Muscle layer of colon (tissue), 2 donors: Measurements from ENCODE around the gene CCAR1.
A peak's percentile ranks its signal among the peaks of the same experiment; 100 is the strongest.
"Not testable (repeated sequence)": the region's sequence is repeated elsewhere in the genome, so short reads cannot be mapped to it uniquely, and the experiment has no call there.

Experiments
- H3K27ac ChIP-seq: one replicate; pipeline ENCODE4 v1.7.0; 2013; ENCODE audit warnings: low read depth, mild to moderate bottlenecking, low read length, moderate library complexity
- H3K27me3 ChIP-seq, 2 donors: one replicate each; pipeline ENCODE4 v1.7.0; 2013; ENCODE audit warnings: low read length in 2 of 2, mild to moderate bottlenecking in 2 of 2; ENCODE audit not compliant: insufficient read depth in 2 of 2, control insufficient read depth in 1 of 2
- H3K36me3 ChIP-seq: one replicate; pipeline ENCODE4 v1.7.0; 2013; ENCODE audit warnings: mild to moderate bottlenecking, low read length; ENCODE audit not compliant: insufficient read depth
- H3K4me1 ChIP-seq: one replicate; pipeline ENCODE4 v1.7.0; 2013; ENCODE audit warnings: mild to moderate bottlenecking, low read length; ENCODE audit not compliant: insufficient read depth
- H3K4me3 ChIP-seq, 2 donors: one replicate each; pipeline ENCODE4 v1.7.0; 2013; ENCODE audit warnings: low read length in 2 of 2, low read depth in 1 of 2, mild to moderate bottlenecking in 1 of 2, moderate library complexity in 1 of 2
- H3K9ac ChIP-seq: one replicate; pipeline ENCODE4 v1.7.0; 2013; ENCODE audit warnings: low read length
- H3K9me3 ChIP-seq: one replicate; pipeline ENCODE4 v1.7.0; 2013; ENCODE audit warnings: mild to moderate bottlenecking, low read length
- donor health status: abdominal sarcoma.
- donor health status: Adenocarcinoma of cecum.

CCAR1 gene, protein sequence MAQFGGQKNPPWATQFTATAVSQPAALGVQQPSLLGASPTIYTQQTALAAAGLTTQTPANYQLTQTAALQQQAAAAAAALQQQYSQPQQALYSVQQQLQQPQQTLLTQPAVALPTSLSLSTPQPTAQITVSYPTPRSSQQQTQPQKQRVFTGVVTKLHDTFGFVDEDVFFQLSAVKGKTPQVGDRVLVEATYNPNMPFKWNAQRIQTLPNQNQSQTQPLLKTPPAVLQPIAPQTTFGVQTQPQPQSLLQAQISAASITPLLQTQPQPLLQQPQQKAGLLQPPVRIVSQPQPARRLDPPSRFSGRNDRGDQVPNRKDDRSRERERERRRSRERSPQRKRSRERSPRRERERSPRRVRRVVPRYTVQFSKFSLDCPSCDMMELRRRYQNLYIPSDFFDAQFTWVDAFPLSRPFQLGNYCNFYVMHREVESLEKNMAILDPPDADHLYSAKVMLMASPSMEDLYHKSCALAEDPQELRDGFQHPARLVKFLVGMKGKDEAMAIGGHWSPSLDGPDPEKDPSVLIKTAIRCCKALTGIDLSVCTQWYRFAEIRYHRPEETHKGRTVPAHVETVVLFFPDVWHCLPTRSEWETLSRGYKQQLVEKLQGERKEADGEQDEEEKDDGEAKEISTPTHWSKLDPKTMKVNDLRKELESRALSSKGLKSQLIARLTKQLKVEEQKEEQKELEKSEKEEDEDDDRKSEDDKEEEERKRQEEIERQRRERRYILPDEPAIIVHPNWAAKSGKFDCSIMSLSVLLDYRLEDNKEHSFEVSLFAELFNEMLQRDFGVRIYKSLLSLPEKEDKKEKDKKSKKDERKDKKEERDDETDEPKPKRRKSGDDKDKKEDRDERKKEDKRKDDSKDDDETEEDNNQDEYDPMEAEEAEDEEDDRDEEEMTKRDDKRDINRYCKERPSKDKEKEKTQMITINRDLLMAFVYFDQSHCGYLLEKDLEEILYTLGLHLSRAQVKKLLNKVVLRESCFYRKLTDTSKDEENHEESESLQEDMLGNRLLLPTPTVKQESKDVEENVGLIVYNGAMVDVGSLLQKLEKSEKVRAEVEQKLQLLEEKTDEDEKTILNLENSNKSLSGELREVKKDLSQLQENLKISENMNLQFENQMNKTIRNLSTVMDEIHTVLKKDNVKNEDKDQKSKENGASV

GRCh38 chr10:68720793-68721672 is at the start of gene CCAR1:
CCAR1 (plus strand) TSS chr10:68721239; CDS start chr10:68722505, 1,266 bp downstream.
- Histone ChIP-seq H3K36me3 (peaks cover 6% of the 10 kb centered on the region), H3K9ac (peak within 1 kb of the TSS; percentile 8), H3K27me3 (no peaks in the 10 kb centered on the region), H3K4me3 (peak within 1 kb of the TSS; percentile 63 to 92), H3K4me1 (peaks cover 10% of the 10 kb centered on the region), H3K9me3 (no peaks in the 10 kb centered on the region), H3K27ac (peak within 1 kb of the TSS; percentile 66)

GRCh38 chr10:68684413-68684812 is 36.6 kb upstream of the CCAR1 start:
- no peaks in the 10 kb centered on the region for H3K9me3 ChIP-seq
- H3K9ac ChIP-seq: no peak overlapping the region
- no peaks in the 10 kb centered on the region for H3K4me1 ChIP-seq
- H3K27ac ChIP-seq: no peak overlapping the region
- no peaks in the 10 kb centered on the region for H3K27me3 ChIP-seq
- H3K36me3 ChIP-seq: peaks cover 14% of the 10 kb centered on the region
- H3K4me3 ChIP-seq: no peak overlapping the region

DNA sequence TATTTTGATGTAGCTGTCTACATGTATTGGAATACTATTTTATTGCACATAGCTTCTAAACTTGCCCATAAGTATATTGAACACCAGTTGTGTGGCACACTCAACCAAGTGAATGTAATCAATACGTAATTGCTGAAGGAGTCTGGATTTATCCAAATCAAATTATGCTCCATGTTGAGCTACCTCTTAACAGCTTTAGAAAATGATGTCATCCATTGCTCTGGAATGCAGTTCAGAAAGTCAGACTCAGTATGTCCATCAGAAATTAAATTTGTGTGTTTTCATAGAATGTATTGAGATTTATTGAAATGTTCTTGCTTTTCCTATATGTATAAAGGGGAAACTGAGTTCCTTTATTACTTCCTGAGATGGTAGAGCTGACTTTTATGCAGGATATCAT is 25.0 kb upstream of the CCAR1 start:
- no peaks in the 10 kb centered on the region for H3K4me1 ChIP-seq
- no peaks in the 10 kb centered on the region for H3K9me3 ChIP-seq
- no peak overlapping the region for H3K27ac ChIP-seq
- H3K4me3 ChIP-seq: no peak overlapping the region
- H3K27me3 ChIP-seq: no peaks in the 10 kb centered on the region
- H3K36me3 ChIP-seq: peaks cover 12% of the 10 kb centered on the region
- H3K9ac ChIP-seq: no peak overlapping the region

DNA sequence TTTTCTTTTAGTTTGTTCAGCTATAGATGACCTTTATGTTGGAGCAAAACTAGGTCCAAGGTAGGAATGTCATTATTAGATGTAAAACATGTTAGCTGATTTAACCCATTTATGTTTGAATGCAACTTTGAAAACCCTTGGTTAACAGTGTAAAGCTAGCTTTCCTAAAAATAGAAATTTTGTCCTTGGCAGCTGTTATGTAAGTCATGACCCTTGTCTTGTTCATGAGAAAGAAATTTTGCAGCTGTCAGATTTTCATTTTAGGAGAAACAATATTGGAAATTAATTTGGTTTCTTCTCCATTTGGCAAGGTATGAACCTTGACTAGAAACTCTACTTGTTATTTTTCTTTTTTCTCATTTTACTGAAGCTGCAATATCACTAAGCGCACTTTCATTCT is 23.9 kb upstream of the CCAR1 start:
- H3K9ac ChIP-seq: no peak overlapping the region
- no peaks in the 10 kb centered on the region for H3K27me3 ChIP-seq
- H3K27ac ChIP-seq: no peak overlapping the region
- no peaks in the 10 kb centered on the region for H3K4me1 ChIP-seq
- peaks cover under 1% of the 10 kb centered on the region for H3K36me3 ChIP-seq
- no peak overlapping the region for H3K4me3 ChIP-seq
- no peaks in the 10 kb centered on the region for H3K9me3 ChIP-seq

DNA sequence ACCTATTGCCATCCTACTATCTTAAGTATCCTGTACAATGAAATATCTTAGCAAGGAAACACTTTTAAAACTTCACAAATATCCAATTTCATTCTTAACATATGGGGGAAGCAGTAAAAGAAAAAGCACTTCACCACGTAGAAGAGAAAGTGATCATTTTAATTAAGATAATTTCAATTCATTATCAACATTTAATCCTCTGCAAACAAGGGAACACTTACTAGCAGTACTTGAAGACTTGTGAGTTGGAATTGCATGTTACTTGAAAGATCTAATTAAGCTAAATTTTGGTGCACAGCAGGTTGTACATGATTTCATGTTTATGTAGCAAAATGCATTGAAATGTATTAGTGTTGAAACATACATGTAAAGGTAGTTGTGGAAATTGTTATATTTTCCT is 20.8 kb upstream of the CCAR1 start:
- no peaks in the 10 kb centered on the region for H3K9me3 ChIP-seq
- H3K27me3 ChIP-seq: no peaks in the 10 kb centered on the region
- no peak overlapping the region for H3K9ac ChIP-seq
- H3K27ac ChIP-seq: no peak overlapping the region
- H3K4me1 ChIP-seq: no peaks in the 10 kb centered on the region
- H3K36me3 ChIP-seq: no peaks in the 10 kb centered on the region
- no peak overlapping the region for H3K4me3 ChIP-seq

DNA sequence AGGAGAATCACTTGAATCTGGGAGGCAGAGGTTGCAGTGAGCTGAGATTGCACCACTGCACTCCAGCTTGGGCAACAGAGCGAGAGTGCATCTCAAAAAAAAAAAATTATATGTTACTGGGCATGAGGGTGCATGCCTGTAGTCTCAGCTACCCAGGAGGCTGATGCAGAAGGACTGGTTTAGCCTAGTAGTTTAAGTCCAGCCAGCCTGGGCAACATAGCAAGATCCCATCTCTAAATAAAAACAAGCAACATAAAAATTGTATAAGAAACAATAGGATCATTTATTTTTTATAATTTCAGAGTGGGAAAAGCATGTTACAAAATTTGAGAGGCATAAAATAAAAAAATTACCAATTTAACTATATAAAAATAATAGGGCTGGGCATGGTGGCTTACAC is 15.5 kb upstream of the CCAR1 start:
- Histone ChIP-seq H3K27ac (no peak overlapping the region), H3K27me3 (no peaks in the 10 kb centered on the region), H3K9me3 (no peaks in the 10 kb centered on the region), H3K4me1 (no peaks in the 10 kb centered on the region), H3K36me3 (no peaks in the 10 kb centered on the region), H3K9ac (no peak overlapping the region), H3K4me3 (no peak overlapping the region)

DNA sequence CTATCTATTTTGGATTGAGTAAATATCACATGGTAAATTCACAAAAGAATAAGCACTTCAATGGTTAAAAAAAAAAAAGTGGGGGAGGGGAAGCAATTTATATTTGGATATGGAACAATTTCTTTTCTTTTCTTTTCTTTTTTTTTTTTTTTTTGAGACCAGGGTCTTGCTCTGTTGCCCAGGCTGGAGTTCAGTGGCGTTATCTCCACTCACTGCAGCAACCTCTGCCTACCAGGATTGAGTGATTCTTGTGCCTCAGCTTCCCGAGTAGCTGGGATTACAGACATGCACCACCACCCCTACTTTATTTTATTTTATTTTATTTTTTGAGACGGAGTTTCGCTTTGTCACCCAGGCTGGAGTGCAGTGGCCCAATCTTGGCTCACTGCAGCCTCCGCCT is 12.1 kb upstream of the CCAR1 start:
- not testable (repeated sequence) for H3K27ac ChIP-seq, H3K9me3 ChIP-seq, H3K4me3 ChIP-seq, H3K27me3 ChIP-seq, H3K4me1 ChIP-seq, H3K9ac ChIP-seq, H3K36me3 ChIP-seq

- H3K4me1 ChIP-seq, H3K27me3 ChIP-seq, H3K27ac ChIP-seq, H3K9me3 ChIP-seq, H3K9ac ChIP-seq, H3K4me3 ChIP-seq, H3K36me3 ChIP-seq: not testable (repeated sequence)
Observed at GRCh38 chr10:68713065-68713464, 8.0 kb upstream of the CCAR1 start.

- H3K27ac ChIP-seq: no peak overlapping the region
- H3K36me3 ChIP-seq: no peaks in the 10 kb centered on the region
- H3K4me3 ChIP-seq: no peak overlapping the region
- no peaks in the 10 kb centered on the region for H3K27me3 ChIP-seq
- peaks cover 7% of the 10 kb centered on the region for H3K4me1 ChIP-seq
- H3K9ac ChIP-seq: no peak overlapping the region
- H3K9me3 ChIP-seq: no peaks in the 10 kb centered on the region
Observed at GRCh38 chr10:68717435-68717834, 3.6 kb upstream of the CCAR1 start.

- Histone ChIP-seq H3K9me3 (no peaks in the 10 kb centered on the region), H3K27me3 (no peaks in the 10 kb centered on the region), H3K9ac (peak overlapping the region; percentile 8), H3K4me1 (peaks cover 10% of the 10 kb centered on the region), H3K4me3 (peak overlapping the region; percentile 63 to 92), H3K27ac (peak overlapping the region; percentile 66), H3K36me3 (peaks cover 6% of the 10 kb centered on the region)
Observed at GRCh38 chr10:68721673-68722335, 765 bp downstream of the CCAR1 start.
